Activated CD8-positive, alpha-beta T cell treated with anti-CD3 and anti-CD28 coated beads for 36 hours (primary cell): ENCODE data around the gene CYP4F12. TPM values are rescaled to one million over a fixed set of nuclear protein-coding genes. Genes with fewer than 3 reads are reported as not detected.

Experiments used
- ATAC-seq: fragments of 200-7000 bp; cut with Tn5 transposase; one replicate; pipeline ENCODE4 v1.10.0; 2021; ENCODE audit warnings: mild to moderate bottlenecking, moderate library complexity
- CTCF ChIA-PET: fragments of 350-600 bp; sonication (Branson Sonifier 250); formaldehyde crosslinking; loops from one replicate; lab custom pipeline; 2021; ENCODE audit warnings: antibody characterized with exemption; lab: Charles Lee
- POLR2A ChIA-PET: fragments of 350-600 bp; sonication (Branson Sonifier 250); formaldehyde crosslinking; loops from one replicate; lab custom pipeline; 2021; ENCODE audit warnings: antibody characterized with exemption; lab: Charles Lee
- DNase-seq: peaks from one replicate; pipeline ENCODE4 v3.0.0-alpha.2; 2020
- H3K27ac Mint-ChIP-seq: one replicate; pipeline ENCODE4 v1.8.0; 2021; ENCODE audit warnings: mild to moderate bottlenecking, mixed read lengths
- H3K27me3 Mint-ChIP-seq: one replicate; pipeline ENCODE4 v1.8.0; 2021; ENCODE audit warnings: mixed read lengths
- H3K36me3 Mint-ChIP-seq: one replicate; pipeline ENCODE4 v1.8.0; 2021; ENCODE audit warnings: low read depth, mixed read lengths
- H3K4me1 Mint-ChIP-seq: one replicate; pipeline ENCODE4 v1.8.0; 2021; ENCODE audit warnings: low read depth, mixed read lengths
- H3K4me3 Mint-ChIP-seq: one replicate; pipeline ENCODE4 v1.8.0; 2021; ENCODE audit warnings: mild to moderate bottlenecking, moderate library complexity, mixed read lengths
- H3K9me3 Mint-ChIP-seq: one replicate; pipeline ENCODE4 v1.8.0; 2021; ENCODE audit warnings: mixed read lengths
- CTCF ChIP-seq: fragments of 200-600 bp; IDR thresholded peaks from one replicate; pipeline ENCODE4 v1.8.0; 2022; ENCODE audit warnings: antibody characterized with exemption, mild to moderate bottlenecking
- intact Hi-C: fragments of 100-400 bp; cut with micrococcal nuclease; formaldehyde crosslinking; loops from one replicate; pipeline ENCODE4 v1.10.0; 2022
- total RNA-seq, 2 experiments: library from RNA; stranded (reverse); gene quantifications; one replicate each; pipeline ENCODE4 v1.2.3, GENCODE V29; 2021

CYP4F12 gene
- total RNA-seq, 2 experiments from 2014 or later: not detected

DNA sequence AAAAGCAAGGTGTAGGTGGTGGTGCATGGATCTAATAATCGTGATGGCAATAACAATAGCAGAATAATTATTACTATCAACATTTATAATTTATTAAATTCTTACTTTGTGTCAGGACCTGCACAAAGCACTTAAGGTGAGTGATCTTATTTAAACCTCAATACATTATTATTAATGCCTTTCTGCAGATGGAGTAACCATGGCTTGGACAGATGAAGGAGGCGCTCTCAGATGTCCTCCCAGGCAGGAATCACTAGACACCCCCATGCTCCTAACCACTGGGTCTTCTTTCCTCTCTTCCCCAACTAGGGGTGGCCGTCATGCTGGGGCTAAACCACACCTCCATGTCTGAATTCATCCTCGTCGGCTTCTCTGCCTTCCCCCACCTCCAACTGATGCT is 54.8 kb downstream of the CYP4F12 start, which contains the start of gene OR10H2:
Gene OR10H2 (plus strand): TSS at position 301 of the 400 bp plus-strand sequence. CDS start 20 bp downstream, at position 321.
- Mint-ChIP-seq H3K27me3 (peaks cover 29% of the 10 kb centered on the region), H3K36me3 (no peaks in the 10 kb centered on the region), H3K27ac (no peak within 1 kb of the TSS), H3K4me1 (peaks cover 3% of the 10 kb centered on the region), H3K4me3 (no peak within 1 kb of the TSS), H3K9me3 (peaks cover 2% of the 10 kb centered on the region)
- no peak for TF ChIP-seq CTCF
- POLR2A ChIA-PET: no interaction called here
- intact Hi-C loops: no loop called here
- ATAC-seq (no peak), DNase-seq (no peak)
- CTCF ChIA-PET: no interaction called here

DNA sequence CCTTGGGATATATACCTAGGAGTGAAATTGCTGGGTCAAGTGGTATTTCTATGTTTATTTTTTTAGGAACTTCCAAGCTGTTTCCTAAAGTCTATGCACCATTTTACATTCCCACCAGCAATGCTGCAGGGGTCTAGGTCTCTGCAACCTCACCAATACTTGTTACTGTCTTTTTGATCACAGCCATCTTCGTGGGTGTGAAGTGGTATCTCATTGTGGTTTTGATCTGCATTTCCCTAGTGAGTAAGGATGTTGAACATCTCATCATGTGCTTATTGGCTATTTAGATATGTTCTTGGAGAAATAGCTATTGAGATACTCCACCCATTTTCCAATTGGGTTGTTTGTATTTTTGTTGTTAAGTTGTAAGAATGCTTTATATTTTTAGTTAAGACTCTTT is 57.7 kb downstream of the CYP4F12 start:
- intact Hi-C loops: no loop called here
- no peaks in the 10 kb centered on the region for H3K36me3 Mint-ChIP-seq
- H3K4me1 Mint-ChIP-seq: peaks cover 3% of the 10 kb centered on the region
- DNase-seq (no peak), ATAC-seq (no peak)
- CTCF ChIA-PET: no interaction called here
- peaks cover 2% of the 10 kb centered on the region for H3K9me3 Mint-ChIP-seq
- no peak overlapping the region for H3K27ac Mint-ChIP-seq
- POLR2A ChIA-PET: no interaction called here
- H3K27me3 Mint-ChIP-seq: peaks cover 18% of the 10 kb centered on the region
- TF ChIP-seq CTCF: no peak
- H3K4me3 Mint-ChIP-seq: no peak overlapping the region

DNA sequence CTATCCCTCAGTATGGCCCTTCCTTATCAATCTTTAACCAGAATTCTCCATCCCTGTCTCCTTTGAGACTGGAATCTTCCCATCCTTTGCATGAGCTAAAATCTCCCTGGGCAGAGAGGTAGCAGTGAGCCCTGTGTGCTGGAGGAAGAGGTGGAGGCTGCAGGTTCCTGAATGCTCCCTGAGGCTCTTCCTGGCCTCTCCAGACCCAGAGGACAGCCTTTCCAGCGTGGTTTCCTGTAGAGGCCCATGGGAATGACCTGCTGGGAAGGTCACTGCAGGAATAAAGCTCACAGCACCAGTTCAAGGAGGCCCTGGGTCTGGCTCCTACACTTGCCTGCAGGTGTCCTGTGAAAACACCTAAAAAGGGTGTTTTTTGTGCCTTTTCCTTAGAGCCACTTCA is 59.5 kb downstream of the CYP4F12 start:
- intact Hi-C loops: no loop called here
- ChIA-PET CTCF (interaction anchor here (0.7 kb wide), 1 partner anchor 23 kb away, joined by 3 read pairs; no protein-coding TSS in a partner anchor), POLR2A (no interaction called here)
- Mint-ChIP-seq H3K27me3 (peaks cover 9% of the 10 kb centered on the region), H3K9me3 (peaks cover 2% of the 10 kb centered on the region), H3K36me3 (no peaks in the 10 kb centered on the region), H3K4me1 (peaks cover 3% of the 10 kb centered on the region), H3K27ac (no peak overlapping the region), H3K4me3 (no peak overlapping the region)
- DNase-seq (no peak), ATAC-seq (no peak)
- TF ChIP-seq CTCF: no peak

DNA sequence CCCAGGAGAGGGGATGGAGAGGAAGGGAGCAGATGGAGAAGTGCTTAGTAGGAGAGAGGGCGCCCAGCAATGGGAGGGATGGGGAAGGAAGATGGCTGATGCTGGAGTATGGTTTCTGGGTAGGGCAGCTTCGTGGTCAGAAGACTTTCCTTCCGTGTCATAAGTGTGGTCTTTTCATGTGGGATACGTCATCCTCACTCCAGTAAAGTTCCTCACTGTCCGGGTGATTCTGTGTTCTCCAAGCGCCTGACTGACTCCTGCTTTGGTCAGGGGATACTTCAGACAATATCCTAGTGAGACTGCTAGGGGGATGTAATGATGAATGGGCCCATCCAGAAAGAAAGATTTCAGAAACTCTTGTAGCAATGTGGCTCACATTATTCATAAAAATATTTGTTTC is 61.0 kb downstream of the CYP4F12 start:
- intact Hi-C loops: no loop called here
- Mint-ChIP-seq H3K4me1 (peaks cover 3% of the 10 kb centered on the region), H3K27ac (no peak overlapping the region), H3K36me3 (no peaks in the 10 kb centered on the region), H3K4me3 (no peak overlapping the region), H3K27me3 (peaks cover 5% of the 10 kb centered on the region), H3K9me3 (peaks cover 2% of the 10 kb centered on the region)
- DNase-seq (no peak), ATAC-seq (no peak)
- ChIA-PET CTCF (no interaction called here), POLR2A (no interaction called here)
- TF ChIP-seq CTCF: no peak

DNA sequence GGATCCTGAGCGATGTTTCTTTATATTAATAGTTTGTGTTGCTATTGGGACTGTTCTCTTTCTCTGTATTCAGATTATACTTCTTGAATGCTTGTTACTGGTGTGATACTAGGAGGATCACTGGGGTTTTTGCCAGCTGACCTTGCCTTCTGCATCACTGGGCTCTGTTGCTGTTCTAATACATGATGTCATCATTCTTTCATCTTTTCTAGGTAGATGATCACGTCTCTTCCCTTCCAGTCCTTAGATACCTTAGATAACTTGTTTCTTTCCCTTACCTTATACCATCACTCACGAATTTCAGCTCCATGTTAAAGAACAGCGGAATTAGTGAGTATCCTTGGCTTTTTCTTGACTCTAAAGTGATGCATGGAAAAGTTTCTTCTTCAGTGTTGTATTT is 64.8 kb downstream of the CYP4F12 start, which contains the start of gene OR10H3:
Gene OR10H3 (plus strand): TSS at position 264 of the 400 bp plus-strand sequence. CDS start 3,408 bp downstream, outside the sequence.
- H3K4me1 Mint-ChIP-seq: no peaks in the 10 kb centered on the region
- peaks cover 16% of the 10 kb centered on the region for H3K27me3 Mint-ChIP-seq
- H3K9me3 Mint-ChIP-seq: peaks cover 15% of the 10 kb centered on the region
- no peak for DNase-seq
- no peak for TF ChIP-seq CTCF
- H3K36me3 Mint-ChIP-seq: no peaks in the 10 kb centered on the region
- H3K27ac Mint-ChIP-seq: no peak within 1 kb of the TSS
- ATAC-seq: no peak
- no peak within 1 kb of the TSS for H3K4me3 Mint-ChIP-seq
- CTCF ChIA-PET: interaction anchor here (0.6 kb wide), 1 partner anchor 884 kb away, joined by 3 read pairs; no protein-coding TSS in a partner anchor
- intact Hi-C loops: no loop called here
- POLR2A ChIA-PET: no interaction called here
